Left cardiac atrium (tissue), 4 donors: ENCODE measurements around the gene ITPR2. TPM values are rescaled to one million over a fixed set of nuclear protein-coding genes. Genes with fewer than 3 reads are reported as not detected.
"Not testable (repeated sequence)": the region's sequence is repeated elsewhere in the genome, so short reads cannot be mapped to it uniquely, and the experiment has no call there.

Source experiments
- ATAC-seq, 2 donors: fragments of 200-7000 bp; cut with Tn5 transposase; one replicate each; pipeline ENCODE4 v1.9.1; 2020; ENCODE audit warnings: mild to moderate bottlenecking in 2 of 2, moderate library complexity in 2 of 2
- DNase-seq: peaks from one replicate; pipeline ENCODE4 v3.0.0-alpha.2; 2020
- intact Hi-C, 2 donors: fragments of 100-400 bp; cut with DNase I; formaldehyde crosslinking; loops; one replicate each; pipeline versions ENCODE4 v1.14.1 to v1.15.1; 2022 to 2023
- total RNA-seq, 2 donors: library from RNA; stranded (reverse); fragmentation: NEBNext Ultra II Directional; extraction: Animal tissue kit (Norgen Biotek cat#: 25700); gene quantifications; one replicate each; pipeline ENCODE4 v1.2.1, GENCODE V29; 2021
- donor health status: DM: no; HTN: yes; CAD: no.
- donor health status: DM: no; HTN: yes; CAD: no; lungs with severe emphysema.
- donor health status: DM: yes; HTN: yes; CAD: no.
- donor health status: Dilated cardiomyopathy.

Gene ITPR2
- total RNA-seq, 2 donors from 2014 or later, result 25.4 to 26.7 TPM

GRCh38 chr12:26335651-26336050 is 497.3 kb downstream of the ITPR2 start:
- intact Hi-C loops, result no loop called here
- no peak for DNase-seq
- no peak for ATAC-seq

- intact Hi-C loops, result no loop called here
- DNase-seq (no peak), ATAC-seq (peak; percentile 53 to 69)
Measured at GRCh38 chr12:26334621-26335124, 498.3 kb downstream of the ITPR2 start.

- ATAC-seq, result no peak
- no peak for DNase-seq
- intact Hi-C loops, result no loop called here
Measured at GRCh38 chr12:26331960-26332359, 501.0 kb downstream of the ITPR2 start.

GRCh38 chr12:26331136-26331535 is 501.9 kb downstream of the ITPR2 start:
- intact Hi-C loops, result no loop called here
- no peak for DNase-seq
- ATAC-seq, result no peak

- intact Hi-C loops, result no loop called here
- ATAC-seq (no peak), DNase-seq (no peak)
Measured at GRCh38 chr12:26327975-26328644, 504.9 kb downstream of the ITPR2 start.

GRCh38 chr12:26323673-26324072 is 509.3 kb downstream of the ITPR2 start:
- ATAC-seq (no peak), DNase-seq (no peak)
- intact Hi-C loops, result no loop called here

GRCh38 chr12:26319511-26319910 is 513.5 kb downstream of the ITPR2 start:
- ATAC-seq (peak; percentile 14 to 81), DNase-seq (peak; percentile 53)
- intact Hi-C loops, result no loop called here

GRCh38 chr12:26318661-26319068 is 514.3 kb downstream of the ITPR2 start:
- intact Hi-C loops, result no loop called here
- ATAC-seq, result peak; percentile 92 to 95
- DNase-seq, result peak; percentile 40

- intact Hi-C loops, result no loop called here
- ATAC-seq, result peak; percentile 10 to 80
Measured at GRCh38 chr12:26317942-26318575, 514.9 kb downstream of the ITPR2 start.

GRCh38 chr12:26314103-26314502 is 518.9 kb downstream of the ITPR2 start:
- intact Hi-C loops, ATAC-seq, DNase-seq: not testable (repeated sequence)

More at GRCh38 chr12:26317942-26318575, 514.9 kb downstream of the ITPR2 start:
- DNase-seq, result no peak

GRCh38 chr12:26310489-26310888 is 522.5 kb downstream of the ITPR2 start:
- ATAC-seq, intact Hi-C loops, DNase-seq: not testable (repeated sequence)

- intact Hi-C loops, result no loop called here
- ATAC-seq, result no peak
- no peak for DNase-seq
Measured at GRCh38 chr12:26309634-26310033, 523.4 kb downstream of the ITPR2 start.

GRCh38 chr12:26304273-26304672 is 528.7 kb downstream of the ITPR2 start:
- intact Hi-C loops, result no loop called here
- no peak for ATAC-seq
- no peak for DNase-seq

GRCh38 chr12:26303418-26303817 is 529.6 kb downstream of the ITPR2 start:
- DNase-seq (no peak), ATAC-seq (no peak)
- intact Hi-C loops, result no loop called here

- ATAC-seq, result no peak
- intact Hi-C loops, result no loop called here
- DNase-seq, result no peak
Measured at GRCh38 chr12:26302776-26303175, 530.2 kb downstream of the ITPR2 start.

- no peak for DNase-seq
- ATAC-seq, result no peak
- intact Hi-C loops, result no loop called here
Measured at GRCh38 chr12:26299751-26300150, 533.2 kb downstream of the ITPR2 start.

GRCh38 chr12:26298785-26299621 is 534.0 kb downstream of the ITPR2 start:
- intact Hi-C loops, result no loop called here
- ATAC-seq, result peak; percentile 89 to 97
- DNase-seq, result no peak

GRCh38 chr12:26297396-26298070 is 535.5 kb downstream of the ITPR2 start:
- ATAC-seq (no peak), DNase-seq (no peak)
- intact Hi-C loops, result no loop called here

- no peak for ATAC-seq
- no peak for DNase-seq
- intact Hi-C loops, result no loop called here
Measured at GRCh38 chr12:26295001-26295400, 538.0 kb downstream of the ITPR2 start.
